ENCODE measurements around the gene CYP24A1. TPM values are rescaled to one million over a fixed set of nuclear protein-coding genes. Genes with fewer than 3 reads are reported as not detected.

Gene CYP24A1
- total RNA-seq, 4 donors from 2014 or later: 0.20 TPM; not detected in 3

DNA sequence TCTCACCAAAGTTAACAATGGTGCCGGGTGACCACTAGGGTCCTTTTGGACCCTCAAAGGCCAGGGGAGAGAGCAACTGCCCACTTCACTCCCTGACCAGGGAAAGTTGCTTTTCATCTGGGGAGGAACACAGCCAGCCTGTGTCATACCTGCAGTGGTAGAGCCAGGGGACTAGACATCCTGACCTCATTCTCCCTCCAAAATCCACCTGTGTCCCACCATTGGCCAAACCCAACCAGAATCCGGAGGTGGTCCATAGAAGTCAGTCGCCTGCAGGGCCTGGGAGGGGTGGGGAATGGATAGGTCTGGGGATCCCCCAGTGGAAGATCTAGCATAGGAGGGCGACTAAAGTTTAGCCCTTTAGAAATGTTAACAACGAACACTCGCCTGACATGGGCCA is 46.9 kb upstream of the CYP24A1 start:
- in situ Hi-C loops (cut with MboI; ENCODE audit: low sequenced_read_pairs in 4 of 4) (loop anchor here (5.0 to 25.0 kb wide), 4 partner anchors 422 to 633 kb away; partner anchors contain the start of gene ZNF217 (in 2 of the 4)), intact Hi-C loops (cut with DNase I; ENCODE audit: low total_unique reads) (loop anchor here (5.0 kb wide), 1 partner anchor 427 kb away; no protein-coding TSS in a partner anchor)
- ATAC-seq (no peak), DNase-seq (no peak)
- H3K27me3 ChIP-seq: no peaks in the 10 kb centered on the region
- peak overlapping the region in 1 of 4 donors; percentile 23 for H3K27ac ChIP-seq
- H3K4me3 ChIP-seq: no peak overlapping the region
- TF ChIP-seq POLR2A (IDR thresholded peaks at IDR 0.05): no peak
- TF ChIP-seq, protein P1, sequence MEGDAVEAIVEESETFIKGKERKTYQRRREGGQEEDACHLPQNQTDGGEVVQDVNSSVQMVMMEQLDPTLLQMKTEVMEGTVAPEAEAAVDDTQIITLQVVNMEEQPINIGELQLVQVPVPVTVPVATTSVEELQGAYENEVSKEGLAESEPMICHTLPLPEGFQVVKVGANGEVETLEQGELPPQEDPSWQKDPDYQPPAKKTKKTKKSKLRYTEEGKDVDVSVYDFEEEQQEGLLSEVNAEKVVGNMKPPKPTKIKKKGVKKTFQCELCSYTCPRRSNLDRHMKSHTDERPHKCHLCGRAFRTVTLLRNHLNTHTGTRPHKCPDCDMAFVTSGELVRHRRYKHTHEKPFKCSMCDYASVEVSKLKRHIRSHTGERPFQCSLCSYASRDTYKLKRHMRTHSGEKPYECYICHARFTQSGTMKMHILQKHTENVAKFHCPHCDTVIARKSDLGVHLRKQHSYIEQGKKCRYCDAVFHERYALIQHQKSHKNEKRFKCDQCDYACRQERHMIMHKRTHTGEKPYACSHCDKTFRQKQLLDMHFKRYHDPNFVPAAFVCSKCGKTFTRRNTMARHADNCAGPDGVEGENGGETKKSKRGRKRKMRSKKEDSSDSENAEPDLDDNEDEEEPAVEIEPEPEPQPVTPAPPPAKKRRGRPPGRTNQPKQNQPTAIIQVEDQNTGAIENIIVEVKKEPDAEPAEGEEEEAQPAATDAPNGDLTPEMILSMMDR (IDR thresholded peaks at IDR 0.05 in 4 of 5, conservative IDR thresholded peaks at IDR 0.05 in 1 of 5): no peak
- H3K36me3 ChIP-seq: peaks cover 0 to 17% of the 10 kb centered on the region in 2 donors
- H3K9me3 ChIP-seq: no peaks in the 10 kb centered on the region
- peaks cover 20 to 32% of the 10 kb centered on the region in 2 donors for H3K4me1 ChIP-seq

GRCh38 chr20:54219751-54220426 is 46.1 kb upstream of the CYP24A1 start:
- Histone ChIP-seq H3K4me1 (peaks cover 29 to 41% of the 10 kb centered on the region in 2 donors), H3K27me3 (no peaks in the 10 kb centered on the region), H3K36me3 (peaks cover 0 to 17% of the 10 kb centered on the region in 2 donors), H3K27ac (no peak overlapping the region), H3K9me3 (no peaks in the 10 kb centered on the region), H3K4me3 (no peak overlapping the region)
- intact Hi-C loops (cut with DNase I; ENCODE audit: low total_unique reads) (loop anchor here (5.0 to 10.0 kb wide), 3 partner anchors 105 to 427 kb away; partner anchors contain the start of gene DOK5), in situ Hi-C loops (cut with MboI; ENCODE audit: low sequenced_read_pairs in 4 of 4) (loop anchor here (5.0 to 25.0 kb wide), 4 partner anchors 422 to 633 kb away; partner anchors contain the start of gene ZNF217 (in 2 of the 4))
- no peak for TF ChIP-seq POLR2A (IDR thresholded peaks at IDR 0.05)
- TF ChIP-seq, protein P1 (IDR thresholded peaks at IDR 0.05 in 4 of 5, conservative IDR thresholded peaks at IDR 0.05 in 1 of 5): peak in 4 of 5 experiments; percentile 26 to 45 (median 36)
- DNase-seq: no peak
- no peak for ATAC-seq

DNA sequence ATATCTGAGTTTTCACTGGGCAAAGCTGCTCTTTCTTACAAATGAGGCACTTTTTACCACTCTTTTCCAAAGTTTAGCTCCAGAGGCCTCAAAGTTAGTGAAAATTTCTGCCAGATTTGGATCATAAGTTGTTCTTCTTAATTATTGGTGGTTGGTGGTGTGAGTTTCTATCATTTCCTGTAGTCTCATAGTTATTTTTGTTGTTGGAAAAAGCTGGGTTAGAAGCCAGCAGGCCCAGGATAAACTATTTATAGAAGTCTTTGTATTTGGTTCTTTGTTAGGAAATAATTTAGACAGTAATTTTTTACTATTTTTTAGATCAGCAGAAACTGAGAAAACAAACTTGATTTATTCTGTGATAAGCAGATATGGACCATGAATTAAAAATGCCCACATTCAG is 44.7 kb upstream of the CYP24A1 start:
- Histone ChIP-seq H3K9me3 (no peaks in the 10 kb centered on the region), H3K4me3 (no peak overlapping the region), H3K36me3 (peaks cover 0 to 17% of the 10 kb centered on the region in 2 donors), H3K27me3 (no peaks in the 10 kb centered on the region), H3K4me1 (peaks cover 40 to 47% of the 10 kb centered on the region in 2 donors), H3K27ac (peak overlapping the region in 2 of 4 donors; percentile 19 to 31)
- TF ChIP-seq, protein P1 (IDR thresholded peaks at IDR 0.05 in 4 of 5, conservative IDR thresholded peaks at IDR 0.05 in 1 of 5): no peak
- no peak for TF ChIP-seq POLR2A (IDR thresholded peaks at IDR 0.05)
- in situ Hi-C loops (cut with MboI; ENCODE audit: low sequenced_read_pairs in 4 of 4): loop anchor here in 2 of 4 donors (25.0 kb wide), 1 partner anchor 631 kb away; the partner anchor contains the start of gene ZNF217 (in 2 of the 2)
- DNase-seq (no peak), ATAC-seq (no peak)
- intact Hi-C loops (cut with DNase I; ENCODE audit: low total_unique reads): loop anchor here (5.0 to 10.0 kb wide), 2 partner anchors 106 to 259 kb away; partner anchors contain the start of gene DOK5

GRCh38 chr20:54217762-54218161 is 44.0 kb upstream of the CYP24A1 start:
- ATAC-seq (no peak), DNase-seq (no peak)
- Histone ChIP-seq H3K9me3 (no peaks in the 10 kb centered on the region), H3K27ac (no peak overlapping the region), H3K27me3 (no peaks in the 10 kb centered on the region), H3K4me1 (peaks cover 43 to 47% of the 10 kb centered on the region in 2 donors), H3K4me3 (no peak overlapping the region), H3K36me3 (peaks cover 0 to 17% of the 10 kb centered on the region in 2 donors)
- TF ChIP-seq, protein P1 (IDR thresholded peaks at IDR 0.05 in 4 of 5, conservative IDR thresholded peaks at IDR 0.05 in 1 of 5): no peak
- no peak for TF ChIP-seq POLR2A (IDR thresholded peaks at IDR 0.05)
- in situ Hi-C loops (cut with MboI; ENCODE audit: low sequenced_read_pairs in 4 of 4) (loop anchor here in 2 of 4 donors (25.0 kb wide), 1 partner anchor 630 kb away; the partner anchor contains the start of gene ZNF217 (in 2 of the 2)), intact Hi-C loops (cut with DNase I; ENCODE audit: low total_unique reads) (loop anchor here (5.0 to 10.0 kb wide), 2 partner anchors 107 to 260 kb away; partner anchors contain the start of gene DOK5)
